IMR-90 (cell line): ENCODE measurements around the gene TDRD12.
"Not testable (repeated sequence)": the region's sequence is repeated elsewhere in the genome, so short reads cannot be mapped to it uniquely, and the experiment has no call there.

Experiments
- BHLHE40 ChIP-seq: fragments of 150-350 bp; IDR thresholded peaks from 2 replicates; pipeline ENCODE4 v1.6.1; 2016; ENCODE audit warnings: mild to moderate bottlenecking, low read depth, low read length
- CEBPB ChIP-seq: IDR thresholded peaks from 2 replicates; pipeline ENCODE4 v1.6.1; 2012; ENCODE audit warnings: low read depth, low read length, improper control_type of control experiment
- CHD1 ChIP-seq: IDR thresholded peaks from 2 replicates; pipeline ENCODE4 v1.6.1; 2012; ENCODE audit warnings: low read depth, low read length, improper control_type of control experiment
- CTCF ChIP-seq: conservative IDR thresholded peaks from 2 replicates; pipeline ENCODE4 v1.5.1; 2012; ENCODE audit warnings: mild to moderate bottlenecking, low read depth, low read length, improper control_type of control experiment
- ELK1 ChIP-seq: fragments of 150-350 bp; IDR thresholded peaks from 2 replicates; pipeline ENCODE4 v1.6.1; 2016; ENCODE audit warnings: low read depth, mild to moderate bottlenecking, low read length, moderate library complexity, borderline replicate concordance
- MAFK ChIP-seq: IDR thresholded peaks from 2 replicates; pipeline ENCODE4 v1.6.1; 2012; ENCODE audit warnings: low read depth, low read length, improper control_type of control experiment
- MXI1 ChIP-seq: IDR thresholded peaks from 2 replicates; pipeline ENCODE4 v1.6.1; 2012; ENCODE audit warnings: low read depth, mild to moderate bottlenecking, low read length, moderate library complexity, borderline replicate concordance
- NFE2L2 ChIP-seq: fragments of 150-350 bp; IDR thresholded peaks from 2 replicates; pipeline ENCODE4 v1.6.1; 2016; ENCODE audit warnings: low read depth, mild to moderate bottlenecking, low read length
- POLR2A ChIP-seq: IDR thresholded peaks from 2 replicates; pipeline ENCODE4 v1.6.1; 2012; ENCODE audit warnings: mild to moderate bottlenecking, low read depth, low read length
- RAD21 ChIP-seq: IDR thresholded peaks from 2 replicates; pipeline ENCODE4 v1.6.1; 2012; ENCODE audit warnings: low read length, improper control_type of control experiment
- RCOR1 ChIP-seq: IDR thresholded peaks from 2 replicates; pipeline ENCODE4 v1.6.1; 2012; ENCODE audit warnings: mild to moderate bottlenecking, low read length, improper control_type of control experiment; ENCODE audit not compliant: insufficient replicate concordance
- RFX5 ChIP-seq: IDR thresholded peaks from 2 replicates; pipeline ENCODE4 v1.8.0; 2012; ENCODE audit warnings: low read depth, mild to moderate bottlenecking, low read length, moderate library complexity
- SMC3 ChIP-seq: fragments of 150-350 bp; IDR thresholded peaks from 2 replicates; pipeline ENCODE4 v1.6.1; 2016; ENCODE audit warnings: low read depth, mild to moderate bottlenecking, antibody characterized with exemption, low read length, moderate library complexity
- USF2 ChIP-seq: fragments of 150-350 bp; IDR thresholded peaks from 2 replicates; pipeline ENCODE4 v1.6.1; 2017; ENCODE audit warnings: mild to moderate bottlenecking, antibody characterized with exemption, low read length, low read depth

GRCh38 chr19:32695506-32695905, 24.1 kb upstream of the TDRD12 start:
- TF ChIP-seq CTCF, MAFK, RCOR1, POLR2A, MXI1, SMC3, ELK1, USF2, CEBPB, RAD21, BHLHE40, CHD1, RFX5, NFE2L2: not testable (repeated sequence)
